A549 (cell line): ENCODE data around the gene S100A8.

Experiments
- BHLHE40 ChIP-seq: IDR thresholded peaks from 2 replicates; pipeline ENCODE4 v1.6.1; 2012; ENCODE audit warnings: low read depth, low read length, inconsistent platforms
- CBX2 ChIP-seq: fragments of 200-600 bp; sonication (generic); IDR thresholded peaks from 2 replicates; pipeline ENCODE4 v1.6.1; 2016; ENCODE audit warnings: low read depth, mild to moderate bottlenecking, borderline replicate concordance
- CTCF ChIP-seq: fragments of >200 bp; sonication (Bioruptor Twin); formaldehyde crosslinking; IDR thresholded peaks from 3 replicates; pipeline ENCODE4 v1.5.1; 2016
- EP300 ChIP-seq, 2 experiments: fragments of >200 bp; sonication (Bioruptor Twin); formaldehyde crosslinking; IDR thresholded peaks; 2 replicates in 1 of 2; 3 replicates in 1 of 2; pipeline ENCODE4 v1.6.1; 2016 to 2017
- HES2 ChIP-seq: fragments of >200 bp; sonication (Bioruptor Twin); formaldehyde crosslinking; IDR thresholded peaks from 2 replicates; pipeline ENCODE4 v1.6.1; 2016
- NFE2L2 ChIP-seq: fragments of 150-350 bp; conservative IDR thresholded peaks from 2 replicates; pipeline ENCODE4 v1.6.1; 2014; ENCODE audit warnings: low read length
- RAD21 ChIP-seq, 2 experiments: fragments of >200 bp in 1 of 2; sonication (Bioruptor Twin) in 1 of 2; formaldehyde crosslinking in 1 of 2; IDR thresholded peaks in 1 of 2; conservative IDR thresholded peaks in 1 of 2; 2 replicates in 1 of 2; 3 replicates in 1 of 2; pipeline ENCODE4 v1.6.1; 2012 to 2018; ENCODE audit warnings: inconsistent platforms in 1 of 2
- SMC3 ChIP-seq: fragments of >200 bp; sonication (Bioruptor Twin); formaldehyde crosslinking; IDR thresholded peaks from 3 replicates; pipeline ENCODE4 v1.6.1; 2018; ENCODE audit warnings: inconsistent platforms

GRCh38 chr1:153344718-153345025, 46.2 kb downstream of the S100A8 start:
- TF ChIP-seq RAD21 (conservative IDR thresholded peaks at IDR 0.05 in 1 of 2, IDR thresholded peaks at IDR 0.05 in 1 of 2), result no peak
- no peak for TF ChIP-seq SMC3
- TF ChIP-seq CBX2, result no peak
- no peak for TF ChIP-seq NFE2L2
- TF ChIP-seq CTCF, result no peak
- no peak for TF ChIP-seq EP300 (IDR thresholded peaks at IDR 0.05)
- TF ChIP-seq BHLHE40, result no peak
- no peak for TF ChIP-seq HES2
